Gastrocnemius medialis (tissue), 4 donors: ENCODE data around the gene CEMP1.

Experiments used
- POLR2A ChIP-seq, 2 donors: fragments of 450-650 bp; IDR thresholded peaks; one replicate each; pipeline ENCODE4 v1.6.1; 2017; ENCODE audit warnings: antibody characterized with exemption in 2 of 2, mild to moderate bottlenecking in 2 of 2, moderate library complexity in 2 of 2
- TF ChIP-seq, protein P1 (sequence below), 5 experiments: fragments of 450-650 bp in 3 of 5; fragments of 200-600 bp in 2 of 5; sonication (generic) in 2 of 5; IDR thresholded peaks in 4 of 5; conservative IDR thresholded peaks in 1 of 5; 1 replicate in 4 of 5; 2 replicates in 1 of 5; pipeline ENCODE4 v1.5.1; 2016 to 2019; ENCODE audit warnings: antibody characterized with exemption in 5 of 5, mild to moderate bottlenecking in 3 of 5, moderate library complexity in 3 of 5

DNA sequence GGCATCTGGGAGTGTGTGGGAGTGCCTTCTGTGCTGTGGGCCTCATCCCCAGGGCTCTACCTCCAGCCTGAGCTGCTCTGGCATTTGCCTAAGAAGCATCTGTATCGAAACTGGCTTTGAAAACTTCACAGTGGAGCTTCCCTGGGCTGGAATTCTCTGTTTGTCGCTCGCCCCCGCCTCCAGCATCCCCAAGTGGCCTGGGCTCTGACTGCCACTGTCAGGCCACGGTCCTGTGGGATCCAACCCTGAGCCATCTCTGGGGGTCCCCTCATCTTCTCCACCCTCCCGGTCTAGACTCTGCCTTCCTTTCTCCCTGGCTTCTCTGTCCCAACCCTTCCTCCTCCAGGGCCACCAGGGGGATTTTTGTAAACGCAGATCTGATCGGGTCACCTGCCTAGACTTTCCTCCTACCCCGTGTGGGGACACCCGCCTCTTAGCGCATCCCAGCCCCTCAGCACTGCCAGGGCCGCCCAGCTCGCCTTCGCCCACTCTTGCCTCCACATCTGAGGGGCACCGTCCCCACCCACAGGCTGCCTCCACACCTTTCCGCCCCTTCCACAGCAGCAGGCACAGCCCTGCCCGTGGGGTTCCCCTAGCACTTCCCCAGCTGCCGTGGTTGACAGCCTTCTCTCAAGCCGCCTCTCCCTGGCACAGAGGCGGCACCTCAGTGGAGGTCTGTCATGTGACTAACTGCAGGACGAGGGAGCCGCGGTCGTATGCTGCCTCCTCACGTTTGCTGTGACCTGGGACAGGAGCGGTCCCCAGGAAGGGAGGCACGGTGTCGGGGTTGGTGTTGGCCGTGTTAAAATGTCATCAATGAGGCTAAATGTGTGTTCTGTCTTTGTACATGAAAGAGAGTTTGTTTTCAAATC lies 44.3 kb downstream of the CEMP1 start:
- TF ChIP-seq, protein P1, sequence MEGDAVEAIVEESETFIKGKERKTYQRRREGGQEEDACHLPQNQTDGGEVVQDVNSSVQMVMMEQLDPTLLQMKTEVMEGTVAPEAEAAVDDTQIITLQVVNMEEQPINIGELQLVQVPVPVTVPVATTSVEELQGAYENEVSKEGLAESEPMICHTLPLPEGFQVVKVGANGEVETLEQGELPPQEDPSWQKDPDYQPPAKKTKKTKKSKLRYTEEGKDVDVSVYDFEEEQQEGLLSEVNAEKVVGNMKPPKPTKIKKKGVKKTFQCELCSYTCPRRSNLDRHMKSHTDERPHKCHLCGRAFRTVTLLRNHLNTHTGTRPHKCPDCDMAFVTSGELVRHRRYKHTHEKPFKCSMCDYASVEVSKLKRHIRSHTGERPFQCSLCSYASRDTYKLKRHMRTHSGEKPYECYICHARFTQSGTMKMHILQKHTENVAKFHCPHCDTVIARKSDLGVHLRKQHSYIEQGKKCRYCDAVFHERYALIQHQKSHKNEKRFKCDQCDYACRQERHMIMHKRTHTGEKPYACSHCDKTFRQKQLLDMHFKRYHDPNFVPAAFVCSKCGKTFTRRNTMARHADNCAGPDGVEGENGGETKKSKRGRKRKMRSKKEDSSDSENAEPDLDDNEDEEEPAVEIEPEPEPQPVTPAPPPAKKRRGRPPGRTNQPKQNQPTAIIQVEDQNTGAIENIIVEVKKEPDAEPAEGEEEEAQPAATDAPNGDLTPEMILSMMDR (IDR thresholded peaks at IDR 0.05 in 4 of 5, conservative IDR thresholded peaks at IDR 0.05 in 1 of 5): peak in 1 of 5 experiments; percentile 34
- no peak for TF ChIP-seq POLR2A (IDR thresholded peaks at IDR 0.05)
